Measurements from ENCODE around the gene NMBR.
A peak's percentile ranks its signal among the peaks of the same experiment; 100 is the strongest.

NMBR gene

DNA sequence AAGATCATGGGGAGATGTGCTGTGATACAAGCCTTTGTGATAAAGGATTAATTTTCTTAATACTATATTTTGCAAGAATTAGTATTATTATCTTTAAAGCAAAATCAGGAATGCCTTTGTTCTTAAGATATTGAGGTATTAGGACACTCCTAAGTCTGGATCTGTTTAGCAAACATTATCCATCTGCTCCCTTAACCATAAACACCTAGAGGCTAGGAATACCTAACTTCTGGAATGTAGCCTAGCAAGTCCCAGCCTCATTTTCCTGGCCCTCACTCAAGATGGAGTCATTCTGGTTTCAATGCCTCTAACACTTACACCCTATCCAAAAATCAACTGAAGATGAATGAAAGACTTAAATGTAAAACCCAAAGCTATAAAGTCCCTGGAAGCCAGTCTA, 120.5 kb downstream of the NMBR start:
- Histone ChIP-seq H2BK120ac (ENCODE audit: low read depth, low read length) (no peak overlapping the region), H3K4me1 (ENCODE audit: control insufficient read depth, low read depth, low read length) (no peaks in the 10 kb centered on the region), H3K36me3 (ENCODE audit: control insufficient read depth, insufficient read depth, low read length) (no peaks in the 10 kb centered on the region), H3K56ac (ENCODE audit: low read length) (no peak overlapping the region), H3K79me2 (ENCODE audit: control insufficient read depth, insufficient read depth, low read length) (no peaks in the 10 kb centered on the region), H4K5ac (ENCODE audit: low read length) (no peak overlapping the region), H3K27ac (ENCODE audit: low read depth, low read length) (no peak overlapping the region), H3K18ac (ENCODE audit: low read length) (no peak overlapping the region), H3K4me2 (ENCODE audit: low read length) (no peak overlapping the region), H4K8ac (ENCODE audit: low read depth, low read length) (no peak overlapping the region), H2AK5ac (ENCODE audit: low read length) (no peak overlapping the region), H3K9ac (ENCODE audit: low read length) (no peak overlapping the region), H3K23ac (ENCODE audit: low read length) (no peak overlapping the region), H2BK15ac (replicated peaks; ENCODE audit: low read depth) (no peak overlapping the region), H3K4ac (ENCODE audit: low read depth, low read length) (no peak overlapping the region), H2BK5ac (ENCODE audit: low read length) (no peak overlapping the region), H3K4me3 (ENCODE audit: low read length) (no peak overlapping the region), H3K79me1 (ENCODE audit: low read length) (no peaks in the 10 kb centered on the region), H3K27me3 (ENCODE audit: insufficient read depth, low read length, poor library complexity) (no peaks in the 10 kb centered on the region)
- peak; percentile 54 for DNase-seq

Measured in mesendoderm (in vitro differentiated cells).